Measurements from ENCODE around the gene OR2AG1.

GRCh38 chr11:6736495-6737121 lies 46.2 kb upstream of the OR2AG1 start:
- TF ChIP-seq CREB1 (IDR thresholded peaks at IDR 0.05; ENCODE audit: low read depth) (no peak), RAD21 (IDR thresholded peaks at IDR 0.05; ENCODE audit: low read depth) (no peak), EGR1 (IDR thresholded peaks at IDR 0.05) (no peak), MAX (IDR thresholded peaks at IDR 0.05) (no peak), FOXM1 (IDR thresholded peaks at IDR 0.05; ENCODE audit: borderline replicate concordance, low read depth) (no peak), USF1 (IDR thresholded peaks at IDR 0.05) (no peak), TCF12 (IDR thresholded peaks at IDR 0.05; ENCODE audit: low read depth) (no peak), REST (IDR thresholded peaks at IDR 0.05; ENCODE audit: low read depth) (no peak), TAF1 (IDR thresholded peaks at IDR 0.05; ENCODE audit: low read depth) (no peak), EP300 (IDR thresholded peaks at IDR 0.05; ENCODE audit: borderline replicate concordance) (no peak), CEBPB (IDR thresholded peaks at IDR 0.05) (no peak)
